Measurements from ENCODE around the gene GDF11.

DNA sequence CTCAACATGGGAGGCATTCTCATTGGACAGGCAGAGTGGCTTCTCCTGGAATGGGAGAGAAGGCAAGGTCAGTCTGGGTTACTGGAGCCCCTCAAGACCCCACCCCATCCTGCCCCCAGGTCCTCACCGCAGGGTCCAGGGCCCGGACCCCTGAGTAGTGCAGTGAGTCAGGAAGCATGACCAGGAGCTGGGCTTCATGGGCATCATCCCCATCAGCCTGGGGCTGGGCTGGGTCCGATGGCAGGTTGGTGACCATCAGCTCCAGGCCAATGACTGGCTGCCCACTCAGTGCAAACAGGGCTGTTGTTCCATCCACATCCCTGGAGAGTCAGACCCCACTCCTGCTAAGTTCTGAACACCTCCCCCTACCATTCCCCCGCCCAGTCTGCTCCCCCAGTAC, 48.3 kb upstream of the GDF11 start:
- TF ChIP-seq RFX5 (IDR thresholded peaks at IDR 0.05; ENCODE audit: low read depth, low read length) (no peak), MAZ (IDR thresholded peaks at IDR 0.05; ENCODE audit: borderline replicate concordance, low read depth, low read length) (no peak), RAD21 (IDR thresholded peaks at IDR 0.05; ENCODE audit: low read length) (no peak), RCOR1 (IDR thresholded peaks at IDR 0.05; ENCODE audit: insufficient replicate concordance, low read length) (no peak), POLR2A (IDR thresholded peaks at IDR 0.05; ENCODE audit: low read depth, low read length) (no peak), FOS (IDR thresholded peaks at IDR 0.05; ENCODE audit: low read depth, low read length) (no peak), NFE2L2 (IDR thresholded peaks at IDR 0.05; ENCODE audit: low read depth, low read length) (no peak), MAFK (IDR thresholded peaks at IDR 0.05; ENCODE audit: low read depth, low read length) (no peak), CHD1 (IDR thresholded peaks at IDR 0.05; ENCODE audit: low read depth, low read length) (no peak), CEBPB (IDR thresholded peaks at IDR 0.05; ENCODE audit: low read depth, low read length) (no peak), MXI1 (IDR thresholded peaks at IDR 0.05; ENCODE audit: borderline replicate concordance, low read depth, low read length) (no peak)
- TF ChIP-seq, protein P1, sequence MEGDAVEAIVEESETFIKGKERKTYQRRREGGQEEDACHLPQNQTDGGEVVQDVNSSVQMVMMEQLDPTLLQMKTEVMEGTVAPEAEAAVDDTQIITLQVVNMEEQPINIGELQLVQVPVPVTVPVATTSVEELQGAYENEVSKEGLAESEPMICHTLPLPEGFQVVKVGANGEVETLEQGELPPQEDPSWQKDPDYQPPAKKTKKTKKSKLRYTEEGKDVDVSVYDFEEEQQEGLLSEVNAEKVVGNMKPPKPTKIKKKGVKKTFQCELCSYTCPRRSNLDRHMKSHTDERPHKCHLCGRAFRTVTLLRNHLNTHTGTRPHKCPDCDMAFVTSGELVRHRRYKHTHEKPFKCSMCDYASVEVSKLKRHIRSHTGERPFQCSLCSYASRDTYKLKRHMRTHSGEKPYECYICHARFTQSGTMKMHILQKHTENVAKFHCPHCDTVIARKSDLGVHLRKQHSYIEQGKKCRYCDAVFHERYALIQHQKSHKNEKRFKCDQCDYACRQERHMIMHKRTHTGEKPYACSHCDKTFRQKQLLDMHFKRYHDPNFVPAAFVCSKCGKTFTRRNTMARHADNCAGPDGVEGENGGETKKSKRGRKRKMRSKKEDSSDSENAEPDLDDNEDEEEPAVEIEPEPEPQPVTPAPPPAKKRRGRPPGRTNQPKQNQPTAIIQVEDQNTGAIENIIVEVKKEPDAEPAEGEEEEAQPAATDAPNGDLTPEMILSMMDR (conservative IDR thresholded peaks at IDR 0.05; ENCODE audit: low read depth, low read length) = no peak
- TF ChIP-seq, protein P2, sequence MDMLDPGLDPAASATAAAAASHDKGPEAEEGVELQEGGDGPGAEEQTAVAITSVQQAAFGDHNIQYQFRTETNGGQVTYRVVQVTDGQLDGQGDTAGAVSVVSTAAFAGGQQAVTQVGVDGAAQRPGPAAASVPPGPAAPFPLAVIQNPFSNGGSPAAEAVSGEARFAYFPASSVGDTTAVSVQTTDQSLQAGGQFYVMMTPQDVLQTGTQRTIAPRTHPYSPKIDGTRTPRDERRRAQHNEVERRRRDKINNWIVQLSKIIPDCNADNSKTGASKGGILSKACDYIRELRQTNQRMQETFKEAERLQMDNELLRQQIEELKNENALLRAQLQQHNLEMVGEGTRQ (IDR thresholded peaks at IDR 0.05; ENCODE audit: low read depth, low read length) = no peak
- TF ChIP-seq, protein P3, sequence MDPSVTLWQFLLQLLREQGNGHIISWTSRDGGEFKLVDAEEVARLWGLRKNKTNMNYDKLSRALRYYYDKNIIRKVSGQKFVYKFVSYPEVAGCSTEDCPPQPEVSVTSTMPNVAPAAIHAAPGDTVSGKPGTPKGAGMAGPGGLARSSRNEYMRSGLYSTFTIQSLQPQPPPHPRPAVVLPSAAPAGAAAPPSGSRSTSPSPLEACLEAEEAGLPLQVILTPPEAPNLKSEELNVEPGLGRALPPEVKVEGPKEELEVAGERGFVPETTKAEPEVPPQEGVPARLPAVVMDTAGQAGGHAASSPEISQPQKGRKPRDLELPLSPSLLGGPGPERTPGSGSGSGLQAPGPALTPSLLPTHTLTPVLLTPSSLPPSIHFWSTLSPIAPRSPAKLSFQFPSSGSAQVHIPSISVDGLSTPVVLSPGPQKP (IDR thresholded peaks at IDR 0.05; ENCODE audit: borderline replicate concordance, low read depth, low read length) = no peak

Measured in IMR-90 (cell line).